Spleen (tissue), 11 donors: ENCODE data around the gene RNF207. TPM values are rescaled to one million over a fixed set of nuclear protein-coding genes. Genes with fewer than 3 reads are reported as not detected.

Source experiments
- DNase-seq: peaks from one replicate; pipeline ENCODE4 v3.0.0-alpha.2; 2020
- H3K27ac ChIP-seq, 8 donors: fragments of 200-600 bp; sonication (generic) in 7 of 8; 1 replicate in 4 of 8; 2 replicates in 4 of 8; pipeline versions ENCODE4 v1.5.0 to v1.8.0; 2016 to 2021; ENCODE audit warnings: inconsistent platforms in 4 of 8, mild to moderate bottlenecking in 4 of 8, moderate library complexity in 1 of 8
- H3K27me3 ChIP-seq, 7 donors: fragments of 200-600 bp; sonication (generic) in 6 of 7; replicated peaks in 1 of 7; 1 replicate in 4 of 7; 2 replicates in 3 of 7; pipeline versions ENCODE4 v1.5.0 to v1.8.0; 2016 to 2021; ENCODE audit warnings: inconsistent platforms in 3 of 7, mild to moderate bottlenecking in 1 of 7
- H3K36me3 ChIP-seq, 6 donors: fragments of 200-600 bp; sonication (generic) in 5 of 6; 1 replicate in 4 of 6; 2 replicates in 2 of 6; pipeline versions ENCODE4 v1.5.0 to v1.8.0; 2016 to 2021; ENCODE audit warnings: inconsistent platforms in 2 of 6
- H3K4me1 ChIP-seq, 6 donors: fragments of 200-600 bp; sonication (generic) in 5 of 6; 1 replicate in 3 of 6; 2 replicates in 3 of 6; pipeline versions ENCODE4 v1.5.0 to v1.8.0; 2016 to 2021; ENCODE audit warnings: inconsistent platforms in 3 of 6
- H3K4me3 ChIP-seq, 8 donors: fragments of 200-600 bp; sonication (generic) in 7 of 8; 1 replicate in 4 of 8; 2 replicates in 4 of 8; pipeline versions ENCODE4 v1.5.0 to v1.8.0; 2016 to 2021; ENCODE audit warnings: inconsistent platforms in 4 of 8, mild to moderate bottlenecking in 4 of 8, moderate library complexity in 2 of 8
- H3K9me3 ChIP-seq, 8 donors: fragments of 200-600 bp; sonication (generic) in 7 of 8; 1 replicate in 4 of 8; 2 replicates in 4 of 8; pipeline versions ENCODE4 v1.5.0 to v1.8.0; 2016 to 2021; ENCODE audit warnings: inconsistent platforms in 4 of 8
- POLR2A ChIP-seq, 3 donors: fragments of 450-650 bp; IDR thresholded peaks; one replicate each; pipeline ENCODE4 v1.5.1; 2017; ENCODE audit warnings: antibody characterized with exemption in 3 of 3, mild to moderate bottlenecking in 1 of 3
- POLR2AphosphoS5 ChIP-seq, 3 donors: sonication (generic); formaldehyde crosslinking; IDR thresholded peaks; one replicate each; pipeline ENCODE4 v1.5.1; 2017; ENCODE audit warnings: antibody characterized with exemption in 3 of 3
- WGBS, 5 donors: extraction: QIAGEN DNeasy Blood & Tissue Kit in 3 of 5; methylation state at CpG; one replicate each; pipeline versions ENCODE4 v1.1.5 to v1.1.7; 2013 to 2018; 5-methylcytosine and 5-hydroxymethylcytosine counted together
- intact Hi-C: fragments of 100-400 bp; cut with DNase I; formaldehyde crosslinking; loops from one replicate; pipeline ENCODE4 v1.15.0; 2023; ENCODE audit warnings: low total_unique reads
- polyA plus RNA-seq, 3 donors: library from polyadenylated mRNA; stranded (reverse); fragments of 200-250 nt; gene quantifications; one replicate each; pipeline ENCODE4 v1.2.1, GENCODE V29; 2013
- total RNA-seq, 7 donors: library from RNA; depleted of rRNA in 3 of 7; stranded (reverse); fragments of >200 nt in 3 of 7; fragmentation: NEBNext Ultra II Directional in 4 of 7; extraction: Animal tissue kit (Norgen Biotek cat#: 25700) in 4 of 7; gene quantifications; one replicate each; pipeline versions ENCODE4 v1.1.0 to v1.2.1, GENCODE V29; 2016 to 2021
- TF ChIP-seq, protein P1 (sequence below), 11 experiments: fragments of 200-600 bp in 7 of 11; fragments of 450-650 bp in 4 of 11; sonication (generic) in 4 of 11; IDR thresholded peaks in 8 of 11; conservative IDR thresholded peaks in 3 of 11; 1 replicate in 7 of 11; 2 replicates in 4 of 11; pipeline versions ENCODE4 v1.4.0 to v1.8.0; 2016 to 2021; ENCODE audit warnings: antibody characterized with exemption in 11 of 11, inconsistent platforms in 4 of 11, mild to moderate bottlenecking in 1 of 11
- donor health status: healthy with polysubstance abuse.
- donor health status: DM: no; HTN: no; CAD: no; lungs with moderate emphysema.
- donor health status: DM: no; HTN: no; CAD: no.
- donor health status: Bipolar disorder and iron deficiency.
- donor health status: healthy.
- donor health status: DM: no; HTN: no; CAD: no.
- donor health status: DM: yes; HTN: yes; CAD: no.

The RNF207 gene
- total and polyA plus RNA-seq, 10 donors: 2.8 to 12.5 (median 6.3) TPM

DNA sequence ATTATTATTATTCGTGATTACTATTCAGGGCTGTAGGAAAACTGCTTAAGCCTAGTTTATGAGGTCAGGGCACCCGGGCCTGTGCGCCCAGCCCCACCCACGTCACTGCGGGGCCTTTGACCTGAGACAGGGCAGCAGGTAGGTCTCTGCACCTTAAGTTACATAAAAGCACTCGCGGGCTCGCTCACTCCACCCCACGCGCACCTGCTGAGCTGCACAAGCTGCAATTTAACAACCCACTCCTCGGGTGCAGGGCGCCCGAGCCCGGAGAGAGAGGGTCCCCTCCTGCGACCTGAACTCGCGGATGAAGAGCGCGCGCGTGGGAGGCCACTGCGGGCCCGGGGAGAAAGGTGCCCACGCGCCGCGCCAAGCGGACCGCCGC is 29.4 kb downstream of the RNF207 start:
- no peaks in the 10 kb centered on the region for H3K9me3 ChIP-seq
- H3K36me3 ChIP-seq: peaks cover 0 to 40% (median 28%) of the 10 kb centered on the region in 6 donors
- no peak for DNase-seq
- 0 to 1% (median 1%) methylated on average over 7 to 30 of the region's 30 CpGs for WGBS, 5 donors
- peaks cover 0 to 28% (median 19%) of the 10 kb centered on the region in 7 donors for H3K27me3 ChIP-seq
- peak overlapping the region; percentile 67 to 95 (median 80) for H3K4me3 ChIP-seq
- no peak for TF ChIP-seq POLR2AphosphoS5 (IDR thresholded peaks at IDR 0.05)
- no peak for TF ChIP-seq POLR2A (IDR thresholded peaks at IDR 0.05)
- TF ChIP-seq, protein P1, sequence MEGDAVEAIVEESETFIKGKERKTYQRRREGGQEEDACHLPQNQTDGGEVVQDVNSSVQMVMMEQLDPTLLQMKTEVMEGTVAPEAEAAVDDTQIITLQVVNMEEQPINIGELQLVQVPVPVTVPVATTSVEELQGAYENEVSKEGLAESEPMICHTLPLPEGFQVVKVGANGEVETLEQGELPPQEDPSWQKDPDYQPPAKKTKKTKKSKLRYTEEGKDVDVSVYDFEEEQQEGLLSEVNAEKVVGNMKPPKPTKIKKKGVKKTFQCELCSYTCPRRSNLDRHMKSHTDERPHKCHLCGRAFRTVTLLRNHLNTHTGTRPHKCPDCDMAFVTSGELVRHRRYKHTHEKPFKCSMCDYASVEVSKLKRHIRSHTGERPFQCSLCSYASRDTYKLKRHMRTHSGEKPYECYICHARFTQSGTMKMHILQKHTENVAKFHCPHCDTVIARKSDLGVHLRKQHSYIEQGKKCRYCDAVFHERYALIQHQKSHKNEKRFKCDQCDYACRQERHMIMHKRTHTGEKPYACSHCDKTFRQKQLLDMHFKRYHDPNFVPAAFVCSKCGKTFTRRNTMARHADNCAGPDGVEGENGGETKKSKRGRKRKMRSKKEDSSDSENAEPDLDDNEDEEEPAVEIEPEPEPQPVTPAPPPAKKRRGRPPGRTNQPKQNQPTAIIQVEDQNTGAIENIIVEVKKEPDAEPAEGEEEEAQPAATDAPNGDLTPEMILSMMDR (IDR thresholded peaks at IDR 0.05 in 8 of 11, conservative IDR thresholded peaks at IDR 0.05 in 3 of 11): no peak
- peaks cover 8 to 28% (median 21%) of the 10 kb centered on the region in 6 donors for H3K4me1 ChIP-seq
- H3K27ac ChIP-seq: peak overlapping the region in 6 of 8 donors; percentile 48 to 83 (median 69)
- intact Hi-C loops: loop anchor here (10.0 kb wide), 1 partner anchor 50 kb away; the partner anchor contains the start of gene CHD5

DNA sequence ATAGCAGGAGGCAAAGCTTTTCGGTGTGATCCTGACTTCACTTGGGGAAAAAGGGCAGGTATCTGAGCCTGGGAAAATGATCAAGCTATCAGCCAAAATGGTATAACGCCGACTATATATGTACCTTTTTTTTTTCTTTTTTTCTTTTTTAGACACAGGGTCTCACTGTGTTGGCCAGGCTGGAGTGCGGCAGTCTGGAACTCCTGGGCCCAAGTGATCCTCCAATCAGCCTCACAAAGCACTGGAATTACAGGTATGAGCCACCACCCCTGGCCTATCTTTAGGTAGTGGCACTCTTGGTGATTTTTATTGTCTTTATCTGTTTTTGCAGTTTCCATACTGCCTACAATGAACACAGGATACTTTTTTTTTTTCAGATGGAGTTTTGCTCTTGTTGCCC is 31.2 kb downstream of the RNF207 start:
- no peak for DNase-seq
- intact Hi-C loops: loop anchor here (10.0 kb wide), 1 partner anchor 52 kb away; the partner anchor contains the start of gene CHD5

DNA sequence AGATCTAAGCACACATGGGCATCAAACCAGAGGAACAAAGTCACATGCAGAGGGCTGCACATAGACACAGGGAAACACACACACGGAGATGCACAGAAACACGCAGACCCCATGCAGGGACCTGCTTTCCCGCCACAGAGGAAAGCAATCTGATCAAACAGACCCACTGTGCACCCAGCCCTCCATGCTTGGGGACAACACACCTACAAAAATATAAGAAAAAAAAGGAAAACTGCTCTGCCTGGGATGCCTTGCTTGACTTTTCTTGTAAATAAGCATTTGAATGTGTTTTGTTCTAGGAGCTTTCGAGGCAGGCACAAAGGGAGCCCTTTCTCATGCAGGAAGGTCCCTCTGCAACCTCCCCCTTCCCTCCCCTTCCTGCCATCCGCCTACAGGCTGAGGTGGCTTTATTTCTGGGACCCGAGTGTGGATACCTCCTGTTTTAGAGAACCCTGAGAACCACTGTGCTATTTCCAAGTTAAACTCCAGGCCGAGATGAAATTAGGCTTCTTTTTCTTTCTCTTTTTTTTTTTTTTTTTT is 33.4 kb downstream of the RNF207 start:
- no peak overlapping the region for H3K27ac ChIP-seq
- peaks cover 11 to 37% (median 31%) of the 10 kb centered on the region in 6 donors for H3K4me1 ChIP-seq
- H3K4me3 ChIP-seq: no peak overlapping the region
- no peak for DNase-seq
- TF ChIP-seq, protein P1 (IDR thresholded peaks at IDR 0.05 in 8 of 11, conservative IDR thresholded peaks at IDR 0.05 in 3 of 11): no peak
- TF ChIP-seq POLR2AphosphoS5 (IDR thresholded peaks at IDR 0.05) (no peak), POLR2A (IDR thresholded peaks at IDR 0.05) (no peak)
- no peaks in the 10 kb centered on the region for H3K9me3 ChIP-seq
- 20 to 32% (median 23%) methylated on average over 7 of the region's 7 CpGs for WGBS, 5 donors
- H3K27me3 ChIP-seq: peaks cover 3 to 68% (median 59%) of the 10 kb centered on the region in 7 donors
- peaks cover 0 to under 1% (median 0%) of the 10 kb centered on the region in 6 donors for H3K36me3 ChIP-seq
- intact Hi-C loops: loop anchor here (10.0 kb wide), 1 partner anchor 54 kb away; the partner anchor contains the start of gene CHD5

More for the DNA sequence above, 31.2 kb downstream of the RNF207 start:
- H3K27me3 ChIP-seq: peaks cover 3 to 46% (median 37%) of the 10 kb centered on the region in 7 donors
- H3K36me3 ChIP-seq: peaks cover 0 to 22% (median 11%) of the 10 kb centered on the region in 6 donors
- no peak overlapping the region for H3K4me3 ChIP-seq
- no peak overlapping the region for H3K27ac ChIP-seq
- TF ChIP-seq, protein P1 (IDR thresholded peaks at IDR 0.05 in 8 of 11, conservative IDR thresholded peaks at IDR 0.05 in 3 of 11): no peak
- TF ChIP-seq POLR2A (IDR thresholded peaks at IDR 0.05): no peak
- no peak for TF ChIP-seq POLR2AphosphoS5 (IDR thresholded peaks at IDR 0.05)
- WGBS, 5 donors: 96 to 99% (median 98%) methylated on average over 4 of the region's 4 CpGs
- H3K4me1 ChIP-seq: peaks cover 11 to 37% (median 29%) of the 10 kb centered on the region in 6 donors
- no peaks in the 10 kb centered on the region for H3K9me3 ChIP-seq
